Measurements from ENCODE around the gene MORN5.

DNA sequence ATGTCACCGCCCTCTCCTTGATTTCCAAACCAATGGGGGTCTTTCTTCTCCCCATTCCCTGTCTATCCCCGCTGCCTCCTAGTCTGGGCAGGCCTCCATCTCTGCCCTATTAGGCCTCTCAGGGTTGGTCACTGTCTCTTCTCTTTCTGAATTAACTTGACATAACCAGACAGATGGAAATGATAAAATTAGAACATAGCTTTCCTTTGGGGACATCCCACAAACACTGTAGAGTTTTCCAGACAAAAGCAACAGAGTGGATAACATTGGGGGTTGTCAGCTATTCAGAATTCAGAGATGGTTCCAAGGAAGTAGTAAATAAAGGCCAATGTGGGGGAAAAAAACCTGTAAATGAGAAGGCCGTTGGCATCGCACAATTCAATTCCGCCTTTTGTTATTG is 44.3 kb downstream of the MORN5 start:
- TF ChIP-seq, protein P1, sequence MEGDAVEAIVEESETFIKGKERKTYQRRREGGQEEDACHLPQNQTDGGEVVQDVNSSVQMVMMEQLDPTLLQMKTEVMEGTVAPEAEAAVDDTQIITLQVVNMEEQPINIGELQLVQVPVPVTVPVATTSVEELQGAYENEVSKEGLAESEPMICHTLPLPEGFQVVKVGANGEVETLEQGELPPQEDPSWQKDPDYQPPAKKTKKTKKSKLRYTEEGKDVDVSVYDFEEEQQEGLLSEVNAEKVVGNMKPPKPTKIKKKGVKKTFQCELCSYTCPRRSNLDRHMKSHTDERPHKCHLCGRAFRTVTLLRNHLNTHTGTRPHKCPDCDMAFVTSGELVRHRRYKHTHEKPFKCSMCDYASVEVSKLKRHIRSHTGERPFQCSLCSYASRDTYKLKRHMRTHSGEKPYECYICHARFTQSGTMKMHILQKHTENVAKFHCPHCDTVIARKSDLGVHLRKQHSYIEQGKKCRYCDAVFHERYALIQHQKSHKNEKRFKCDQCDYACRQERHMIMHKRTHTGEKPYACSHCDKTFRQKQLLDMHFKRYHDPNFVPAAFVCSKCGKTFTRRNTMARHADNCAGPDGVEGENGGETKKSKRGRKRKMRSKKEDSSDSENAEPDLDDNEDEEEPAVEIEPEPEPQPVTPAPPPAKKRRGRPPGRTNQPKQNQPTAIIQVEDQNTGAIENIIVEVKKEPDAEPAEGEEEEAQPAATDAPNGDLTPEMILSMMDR (IDR thresholded peaks at IDR 0.05): no peak
- TF ChIP-seq EZH2 (IDR thresholded peaks at IDR 0.05; ENCODE audit: borderline replicate concordance, insufficient read depth, low read depth, low read length, poor library complexity, severe bottlenecking): no peak
